Adipose tissue (tissue), 3 donors: ENCODE measurements around the gene PEX5L. TPM values are rescaled to one million over a fixed set of nuclear protein-coding genes. Genes with fewer than 3 reads are reported as not detected.

Source experiments
- H3K27ac ChIP-seq: one replicate; pipeline ENCODE4 v1.5.1; 2013; ENCODE audit warnings: low read depth, low read length
- WGBS, 3 donors: extraction: QIAGEN DNeasy Blood & Tissue Kit; methylation state at CpG; one replicate each; pipeline ENCODE4 v1.1.7; 2013; 5-methylcytosine and 5-hydroxymethylcytosine counted together
- polyA plus RNA-seq, 3 donors: library from polyadenylated mRNA; stranded (reverse); fragments of 200-250 nt; gene quantifications; one replicate each; pipeline ENCODE4 v1.2.3, GENCODE V29; 2013
- donor health status: healthy with polysubstance abuse.
- donor health status: Bipolar disorder and iron deficiency.
- donor health status: healthy.

PEX5L gene
- polyA plus RNA-seq, 3 donors: 0.19 to 2.3 TPM; not detected in 1

DNA sequence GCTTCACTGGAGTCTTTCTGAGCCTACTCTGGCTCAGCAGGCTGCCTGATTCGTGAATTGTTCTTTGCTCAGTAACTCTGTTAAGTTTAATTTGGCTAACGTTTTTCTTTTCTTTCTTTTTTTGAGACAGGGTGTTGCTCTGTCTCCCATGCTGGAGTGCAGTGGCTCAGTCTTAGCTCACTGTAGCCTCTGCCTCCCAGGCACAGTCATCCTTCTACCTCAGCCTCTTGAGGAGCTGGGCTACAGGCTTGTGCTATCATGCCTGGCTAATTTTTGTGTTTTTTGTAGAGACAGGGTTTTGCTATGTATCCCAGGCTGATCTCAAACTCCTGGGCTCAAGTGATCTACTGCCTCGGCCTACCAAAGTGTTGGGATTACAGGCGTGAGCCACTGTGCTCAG lies 165.0 kb downstream of the PEX5L start:
- no peak overlapping the region for H3K27ac ChIP-seq
- WGBS, 3 donors: 75 to 86% (median 78%) methylated on average over 4 of the region's 4 CpGs

DNA sequence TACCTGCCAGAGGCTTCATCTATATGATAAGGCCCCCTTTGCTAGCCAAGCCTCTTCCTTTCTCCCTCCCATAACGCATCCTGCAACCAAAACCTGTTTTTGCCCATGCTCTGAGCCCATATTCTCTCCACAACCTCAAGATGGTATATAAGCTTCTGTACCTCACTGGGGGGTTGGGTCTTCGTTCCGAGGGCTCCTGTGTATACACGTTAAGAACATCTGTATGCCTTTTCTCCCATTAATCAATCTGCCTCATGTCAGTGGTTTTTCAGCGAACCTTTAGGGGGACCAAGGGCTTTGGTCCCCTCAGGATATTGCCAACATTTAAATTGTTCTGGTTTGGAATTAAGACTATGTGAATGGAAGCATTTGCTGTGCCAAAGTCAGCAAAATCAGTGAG lies 168.0 kb downstream of the PEX5L start:
- WGBS, 3 donors: 54 to 71% (median 61%) methylated on average over 5 of the region's 5 CpGs
- no peak overlapping the region for H3K27ac ChIP-seq

DNA sequence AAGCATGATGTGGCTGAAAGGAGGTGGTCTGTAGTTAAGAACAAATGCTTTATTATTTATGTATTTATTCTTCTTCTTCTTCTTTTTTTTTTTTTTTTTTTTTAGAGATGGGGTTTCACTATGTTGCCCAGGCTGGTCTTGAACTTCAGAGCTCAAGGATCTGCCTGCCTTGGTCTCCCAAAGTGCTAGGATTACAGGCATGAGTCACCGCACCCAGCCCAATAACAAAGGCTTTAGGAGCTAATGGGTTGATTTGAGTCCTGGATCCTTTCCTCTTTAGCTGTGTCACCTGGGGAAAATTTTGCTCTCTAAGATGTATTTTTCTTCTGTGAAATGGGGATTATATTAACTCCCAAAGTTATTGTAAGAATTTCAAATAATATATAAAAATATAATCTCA lies 168.8 kb downstream of the PEX5L start:
- no peak overlapping the region for H3K27ac ChIP-seq
- WGBS, 3 donors: 91 to 100% (median 96%) methylated on average over 1 of the region's 1 CpG

DNA sequence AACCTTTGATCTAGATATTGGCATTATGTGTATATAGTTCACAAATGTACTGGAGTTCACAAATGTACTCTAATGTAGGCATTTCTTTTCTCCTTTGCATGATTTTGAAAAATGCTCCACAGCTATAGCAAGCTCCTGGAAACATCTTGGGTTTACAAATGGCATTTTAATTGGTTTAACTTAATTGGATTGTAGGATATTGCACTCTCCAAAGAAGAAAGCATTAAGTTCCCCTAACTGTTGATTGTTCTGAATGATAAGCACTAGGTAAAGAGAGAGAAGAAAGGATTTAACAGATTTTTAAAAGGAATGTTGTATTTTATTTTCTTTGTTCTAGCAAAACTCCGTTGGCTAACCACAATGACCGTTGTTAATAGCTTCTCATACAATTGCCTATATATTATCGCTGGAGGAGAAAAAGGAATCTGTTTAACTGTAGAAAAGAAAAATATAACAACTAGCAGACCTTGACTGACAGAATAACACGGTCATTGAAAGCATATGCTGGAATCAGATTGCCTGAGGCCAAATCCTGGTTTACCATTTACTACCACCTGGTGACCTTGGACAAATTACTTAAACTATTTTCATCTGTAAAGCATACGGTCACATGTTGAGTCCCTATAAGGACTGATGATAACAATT lies 170.8 kb downstream of the PEX5L start:
- H3K27ac ChIP-seq: no peak overlapping the region
- WGBS, 3 donors: 45 to 72% (median 67%) methylated on average over 5 of the region's 5 CpGs

DNA sequence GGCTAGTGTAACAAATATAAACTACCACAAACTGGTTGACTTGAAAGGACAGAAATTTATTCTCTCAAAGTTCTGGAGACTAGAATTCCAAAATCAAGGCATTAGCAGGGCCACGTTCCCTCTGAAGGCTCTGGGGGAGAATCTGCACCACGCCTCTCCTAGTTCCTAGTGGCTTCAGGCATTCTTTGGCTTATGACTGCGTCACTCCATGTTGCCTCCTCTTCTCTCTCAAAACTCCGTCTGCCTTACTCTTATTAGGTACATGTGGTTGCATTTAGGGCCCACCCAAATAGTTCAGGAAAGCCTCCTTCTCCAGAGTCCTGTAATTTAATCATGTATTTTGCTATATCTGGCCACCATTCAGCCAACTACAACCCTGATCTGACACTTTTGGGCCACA lies 174.8 kb downstream of the PEX5L start:
- WGBS, 3 donors: 83 to 88% (median 86%) methylated on average over 4 of the region's 4 CpGs
- H3K27ac ChIP-seq: no peak overlapping the region

DNA sequence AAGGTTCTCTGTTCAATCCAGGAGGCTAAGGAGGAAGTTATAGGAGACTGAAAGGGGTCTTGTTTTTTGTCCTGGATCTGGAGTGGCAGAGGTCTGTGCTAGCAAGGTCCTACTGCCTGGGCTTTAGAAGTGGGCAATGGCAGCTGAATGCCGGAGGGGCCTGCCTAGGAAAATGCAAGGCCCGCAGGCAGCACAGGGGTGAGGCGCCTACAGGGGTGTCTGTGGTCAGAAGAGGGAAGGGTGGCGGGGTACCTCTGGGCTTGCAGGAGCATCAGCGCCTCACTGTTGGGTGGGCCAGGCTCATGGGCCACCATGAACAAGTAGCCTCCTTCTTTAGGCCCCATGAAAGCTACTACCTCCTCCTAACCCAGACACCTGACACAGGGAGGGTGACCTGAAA lies 175.4 kb downstream of the PEX5L start:
- 97 to 99% (median 98%) methylated on average over 5 of the region's 5 CpGs for WGBS, 3 donors
- no peak overlapping the region for H3K27ac ChIP-seq

DNA sequence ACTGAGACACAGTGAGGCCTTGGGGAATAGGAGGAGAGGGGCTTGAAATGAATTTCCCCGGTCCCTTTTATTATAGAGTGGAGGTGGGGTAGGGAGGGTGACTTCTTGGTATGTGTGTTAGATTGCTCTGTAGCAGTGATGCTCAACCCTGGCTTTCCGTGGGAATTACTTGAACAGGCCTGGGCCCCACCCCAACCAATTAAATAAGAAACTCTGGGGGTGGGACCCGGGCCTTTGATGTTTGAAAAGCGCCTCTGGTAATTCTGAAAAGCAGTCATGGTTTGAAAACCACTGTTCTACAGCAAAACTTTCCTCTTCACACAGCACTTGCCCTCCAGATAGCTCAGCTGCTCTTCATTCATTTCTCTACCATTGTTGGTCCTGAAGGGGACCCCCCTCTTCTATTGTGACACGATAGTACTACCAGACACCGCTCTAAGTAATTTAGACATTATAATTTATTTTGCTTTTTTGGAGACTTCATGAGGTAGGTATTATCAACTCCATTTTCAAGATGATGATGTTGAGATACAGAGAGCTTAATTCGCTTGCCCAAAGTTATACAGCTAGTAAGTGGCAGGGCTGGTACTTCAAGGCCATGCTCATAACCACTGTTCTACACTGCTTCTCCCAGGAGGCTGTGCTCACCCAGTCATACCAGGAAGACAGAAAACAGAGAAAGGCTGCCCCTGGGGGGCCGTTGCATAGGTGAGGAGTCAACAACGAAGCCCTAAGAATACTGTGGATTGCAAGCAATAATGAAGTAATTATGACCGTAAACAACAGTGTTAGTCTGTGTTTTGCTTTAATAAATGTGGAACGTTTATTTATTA lies 176.2 kb downstream of the PEX5L start:
- H3K27ac ChIP-seq: no peak overlapping the region
- WGBS, 3 donors: 85 to 89% (median 86%) methylated on average over 11 of the region's 11 CpGs

DNA sequence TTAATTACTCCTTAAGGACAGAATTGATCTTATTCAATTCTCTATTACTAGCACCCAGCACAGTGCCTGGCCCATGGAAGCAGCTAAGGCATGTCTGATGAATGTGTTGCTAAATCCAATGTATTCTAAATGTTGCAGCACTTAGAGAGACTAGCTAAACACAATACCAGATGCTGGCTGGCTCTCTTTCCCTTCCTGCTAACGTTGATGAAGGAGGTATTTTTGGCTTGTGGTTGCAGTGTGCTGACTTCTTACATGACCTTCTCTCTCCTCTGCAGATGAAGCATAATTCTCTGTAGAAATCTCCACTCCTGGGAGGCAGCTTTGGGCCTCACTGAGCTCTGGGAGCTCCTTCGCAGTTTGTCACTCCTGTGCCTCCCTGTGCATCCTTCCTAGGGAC lies 183.6 kb downstream of the PEX5L start:
- H3K27ac ChIP-seq: no peak overlapping the region
- 29 to 56% (median 35%) methylated on average over 2 of the region's 2 CpGs for WGBS, 3 donors

DNA sequence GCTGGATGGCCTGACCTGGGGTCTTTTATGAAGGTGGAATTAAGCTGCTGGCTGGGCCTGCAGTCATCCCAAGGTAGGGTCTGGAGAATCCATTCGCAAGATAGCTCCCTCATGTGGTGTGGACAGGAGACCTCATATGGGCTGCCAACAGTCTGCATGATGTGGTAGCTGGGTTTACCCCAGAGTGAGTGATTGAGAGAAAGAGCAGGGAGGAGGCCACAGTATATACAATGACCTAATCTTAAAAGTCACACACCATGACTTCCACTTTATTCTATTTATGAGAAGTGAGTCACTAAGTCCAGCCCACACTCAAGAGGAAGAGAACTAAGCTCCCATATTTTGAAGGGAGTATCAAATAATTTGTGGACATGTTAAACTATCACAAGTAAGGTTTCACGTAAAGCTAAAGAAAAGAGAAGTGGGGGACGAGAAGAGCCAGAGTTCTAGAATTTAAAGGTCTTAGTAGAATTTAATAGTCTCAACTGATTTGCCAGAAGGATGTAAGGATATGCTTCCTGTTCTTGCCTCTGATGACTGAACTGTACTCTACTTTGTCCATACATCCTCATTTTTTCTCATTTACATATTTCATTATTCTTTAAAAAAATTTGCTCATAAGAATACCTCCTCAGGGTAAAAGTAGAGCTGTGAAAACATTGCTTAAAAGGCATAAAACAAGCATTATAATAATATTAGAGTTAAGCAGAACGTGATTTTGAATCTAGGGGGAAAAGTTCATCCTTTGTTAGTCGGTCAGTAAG lies 184.4 kb downstream of the PEX5L start:
- H3K27ac ChIP-seq: no peak overlapping the region
- WGBS, 3 donors: 61 to 87% (median 75%) methylated on average over 5 of the region's 5 CpGs

DNA sequence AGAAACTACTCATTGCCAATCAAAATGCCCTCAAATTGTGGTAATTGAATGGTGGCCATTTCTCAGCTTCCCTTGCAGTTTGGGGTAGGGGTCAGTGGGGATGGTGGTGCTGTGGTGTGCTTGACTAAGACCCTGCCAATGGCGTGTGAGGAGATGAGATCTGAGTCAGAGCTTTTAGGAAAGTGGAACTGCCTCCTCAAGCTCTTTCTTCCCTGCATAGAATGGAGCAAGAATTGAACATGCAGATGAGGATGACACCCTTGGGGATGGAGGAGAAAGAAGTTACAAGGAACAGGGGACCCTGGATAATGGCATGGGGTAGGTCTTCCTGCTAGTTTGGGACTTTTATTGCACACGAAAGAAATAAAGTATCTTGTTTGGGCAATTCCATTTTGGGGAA lies 188.0 kb downstream of the PEX5L start:
- 79 to 92% (median 85%) methylated on average over 2 of the region's 2 CpGs for WGBS, 3 donors
- H3K27ac ChIP-seq: no peak overlapping the region

DNA sequence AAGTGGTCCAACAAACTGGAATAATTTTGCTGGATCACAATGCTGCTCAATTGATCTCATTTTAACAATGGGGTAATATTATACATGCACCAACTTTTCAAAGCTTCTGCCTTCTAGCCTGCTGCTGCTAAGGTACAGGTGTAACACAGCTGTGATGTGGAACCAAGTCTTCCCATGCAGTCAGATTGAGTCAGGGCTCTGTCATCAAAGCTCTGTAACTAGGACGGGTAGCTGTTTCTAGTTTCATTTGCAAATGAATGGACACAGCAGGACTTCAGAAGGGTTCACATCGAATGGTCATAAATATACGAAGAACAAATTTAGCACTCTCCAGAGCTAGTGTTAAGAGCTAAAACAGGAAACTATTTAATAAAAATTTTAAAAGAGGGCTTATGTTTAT lies 194.7 kb downstream of the PEX5L start:
- no peak overlapping the region for H3K27ac ChIP-seq
- WGBS, 3 donors: 34 to 51% (median 39%) methylated on average over 3 of the region's 3 CpGs

DNA sequence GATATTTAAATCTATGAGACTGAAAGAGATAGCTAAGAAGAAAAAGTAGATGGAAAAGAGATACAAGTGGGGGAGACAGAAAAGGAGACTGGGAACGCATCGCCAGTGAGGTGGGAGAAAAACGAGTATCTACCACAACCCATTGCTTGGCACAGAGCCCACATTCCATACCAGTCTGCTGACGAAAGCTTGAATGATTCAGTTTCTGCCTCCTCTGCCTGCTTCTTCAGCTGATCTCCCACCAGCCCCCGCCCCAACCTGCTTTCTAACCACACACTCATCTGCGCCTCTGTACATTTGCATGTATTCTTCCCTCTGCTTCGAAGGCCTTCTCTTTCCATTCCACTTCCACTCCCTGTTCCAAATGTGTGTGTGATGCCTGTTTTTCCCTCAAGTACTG lies 195.8 kb downstream of the PEX5L start:
- WGBS, 3 donors: 67 to 82% (median 75%) methylated on average over 7 of the region's 7 CpGs
- no peak overlapping the region for H3K27ac ChIP-seq

DNA sequence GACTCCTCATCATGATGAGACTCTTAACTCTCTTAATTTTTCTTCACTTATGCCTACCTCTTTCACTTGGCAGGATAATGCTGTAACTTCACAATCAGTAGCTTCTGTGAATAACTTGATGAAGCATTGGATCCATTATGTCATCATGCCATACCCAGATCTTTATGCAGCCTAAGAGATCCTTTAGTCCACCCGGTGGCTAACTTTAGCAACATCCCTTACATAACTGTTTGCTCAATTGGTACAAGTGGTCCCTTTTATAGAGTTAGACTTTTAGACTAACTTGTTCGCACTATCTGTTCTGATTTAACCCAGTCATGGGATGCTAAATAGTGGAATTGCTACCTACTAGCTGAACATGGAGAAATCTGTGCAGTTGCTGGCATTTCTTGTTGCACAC lies 199.4 kb downstream of the PEX5L start:
- WGBS, 3 donors: 70 to 92% (median 77%) methylated on average over 2 of the region's 2 CpGs
- no peak overlapping the region for H3K27ac ChIP-seq

DNA sequence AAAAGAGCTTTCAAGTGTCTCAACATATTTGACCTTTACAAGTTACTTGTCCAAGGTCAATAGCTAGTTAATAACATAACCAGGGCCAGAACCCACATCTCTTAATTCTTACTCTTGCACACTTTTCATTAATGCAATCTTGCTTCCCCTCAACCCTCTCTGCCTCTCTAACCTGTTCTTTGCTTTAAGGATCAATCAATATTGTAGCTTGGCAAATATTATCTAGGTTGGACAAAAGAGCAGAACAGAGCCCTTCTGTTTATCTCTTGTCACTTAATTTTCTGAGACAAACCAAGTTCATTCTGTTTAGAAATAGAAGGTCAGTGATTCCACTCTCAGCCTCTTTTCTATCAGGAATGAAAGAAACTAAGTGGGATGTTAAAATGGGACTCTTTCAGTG lies 203.4 kb downstream of the PEX5L start:
- no peak overlapping the region for H3K27ac ChIP-seq

DNA sequence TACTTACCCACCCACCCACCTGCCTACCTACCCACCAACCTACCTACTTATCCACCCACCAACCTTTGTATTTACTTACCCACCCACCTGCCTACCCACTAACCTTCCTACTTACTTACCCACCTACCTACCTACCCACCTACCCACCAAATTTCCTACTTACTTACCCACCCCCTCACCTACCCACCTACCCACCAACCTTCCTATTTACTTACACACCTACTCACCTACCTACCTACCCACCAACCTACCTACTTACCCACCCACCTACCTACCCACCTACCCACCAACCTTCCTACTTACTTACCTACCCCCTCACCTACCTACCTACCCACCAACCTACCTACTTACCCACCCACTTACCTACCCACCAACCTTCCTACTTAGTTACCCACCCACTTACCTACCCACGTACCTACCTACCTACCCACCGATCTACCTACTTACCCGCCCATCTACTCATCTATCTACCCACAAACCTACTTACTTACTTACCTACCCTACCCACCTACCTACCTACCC lies 204.3 kb downstream of the PEX5L start:
- no peak overlapping the region for H3K27ac ChIP-seq
- 94 to 98% (median 94%) methylated on average over 3 of the region's 3 CpGs for WGBS, 3 donors

DNA sequence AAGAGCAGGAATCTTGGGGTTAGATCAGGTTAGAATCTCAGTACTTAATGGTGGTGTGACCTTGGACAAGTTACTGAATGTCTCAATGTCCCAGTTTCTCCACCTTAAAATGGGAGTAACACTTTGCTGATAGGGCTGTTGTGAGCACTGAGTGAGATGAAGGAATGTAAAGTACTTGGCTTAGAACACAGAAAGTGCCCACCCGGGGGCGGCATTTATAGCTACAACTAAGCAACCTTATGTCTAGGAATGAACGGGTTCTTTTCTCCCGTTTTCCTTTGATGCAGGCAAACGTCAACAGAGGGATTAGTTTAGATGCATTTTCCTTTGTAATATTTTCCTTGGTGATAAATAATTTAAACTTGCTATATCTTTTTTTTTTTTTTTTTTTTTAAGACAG lies 207.3 kb downstream of the PEX5L start:
- 47 to 60% (median 55%) methylated on average over 5 of the region's 5 CpGs for WGBS, 3 donors

DNA sequence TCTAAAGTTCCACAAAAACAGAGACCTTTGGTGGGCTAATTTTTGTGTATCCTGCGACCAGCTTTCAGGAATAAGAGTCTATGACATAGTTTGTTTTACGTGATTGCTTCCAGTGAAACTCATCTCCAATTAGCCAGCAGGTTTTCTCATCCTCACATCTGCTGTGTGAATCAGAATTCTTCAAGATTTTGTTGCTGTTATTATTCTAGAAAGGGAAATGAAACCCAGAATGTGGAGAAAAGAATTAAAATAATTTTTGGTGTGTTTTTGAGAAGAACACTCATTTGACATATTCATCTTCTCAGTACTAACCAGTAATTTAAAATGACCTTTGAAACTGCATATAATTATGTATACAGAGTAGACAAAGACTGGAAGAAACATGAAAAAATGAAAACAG lies 208.0 kb downstream of the PEX5L start:
- H3K27ac ChIP-seq: no peak overlapping the region
- 82 to 95% (median 85%) methylated on average over 2 of the region's 2 CpGs for WGBS, 3 donors

More for the DNA sequence above, 207.3 kb downstream of the PEX5L start:
- no peak overlapping the region for H3K27ac ChIP-seq

DNA sequence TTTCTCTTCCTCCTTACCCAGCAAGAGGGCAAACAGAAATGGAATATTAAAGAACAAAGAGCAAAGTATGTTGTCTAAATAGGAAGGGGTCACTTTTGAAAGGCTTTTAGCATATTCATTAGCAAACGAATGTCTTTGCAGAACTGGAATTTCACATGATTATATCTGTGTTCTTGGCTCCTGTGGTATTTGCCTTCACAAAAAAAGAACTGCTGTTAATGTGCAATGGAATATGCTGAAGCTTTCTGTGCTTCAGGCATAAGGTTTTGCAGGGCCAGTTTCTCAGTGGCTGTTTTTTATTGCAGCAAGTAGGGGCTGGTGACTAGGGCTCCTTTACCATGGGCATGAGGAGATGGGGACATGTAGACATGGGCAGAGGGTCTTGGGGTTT lies 210.5 kb downstream of the PEX5L start:
- 13 to 22% (median 20%) methylated on average over 1 of the region's 1 CpG for WGBS, 3 donors
- H3K27ac ChIP-seq: no peak overlapping the region
